ENCODE data around the gene LEPROT. TPM values are rescaled to one million over a fixed set of nuclear protein-coding genes. Genes with fewer than 3 reads are reported as not detected.
"Not testable (repeated sequence)": the region's sequence is repeated elsewhere in the genome, so short reads cannot be mapped to it uniquely, and the experiment has no call there.

Gene LEPROT, protein sequence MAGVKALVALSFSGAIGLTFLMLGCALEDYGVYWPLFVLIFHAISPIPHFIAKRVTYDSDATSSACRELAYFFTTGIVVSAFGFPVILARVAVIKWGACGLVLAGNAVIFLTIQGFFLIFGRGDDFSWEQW
- total RNA-seq: 10 to 100 TPM; 29.6 to 33.4 TPM

DNA sequence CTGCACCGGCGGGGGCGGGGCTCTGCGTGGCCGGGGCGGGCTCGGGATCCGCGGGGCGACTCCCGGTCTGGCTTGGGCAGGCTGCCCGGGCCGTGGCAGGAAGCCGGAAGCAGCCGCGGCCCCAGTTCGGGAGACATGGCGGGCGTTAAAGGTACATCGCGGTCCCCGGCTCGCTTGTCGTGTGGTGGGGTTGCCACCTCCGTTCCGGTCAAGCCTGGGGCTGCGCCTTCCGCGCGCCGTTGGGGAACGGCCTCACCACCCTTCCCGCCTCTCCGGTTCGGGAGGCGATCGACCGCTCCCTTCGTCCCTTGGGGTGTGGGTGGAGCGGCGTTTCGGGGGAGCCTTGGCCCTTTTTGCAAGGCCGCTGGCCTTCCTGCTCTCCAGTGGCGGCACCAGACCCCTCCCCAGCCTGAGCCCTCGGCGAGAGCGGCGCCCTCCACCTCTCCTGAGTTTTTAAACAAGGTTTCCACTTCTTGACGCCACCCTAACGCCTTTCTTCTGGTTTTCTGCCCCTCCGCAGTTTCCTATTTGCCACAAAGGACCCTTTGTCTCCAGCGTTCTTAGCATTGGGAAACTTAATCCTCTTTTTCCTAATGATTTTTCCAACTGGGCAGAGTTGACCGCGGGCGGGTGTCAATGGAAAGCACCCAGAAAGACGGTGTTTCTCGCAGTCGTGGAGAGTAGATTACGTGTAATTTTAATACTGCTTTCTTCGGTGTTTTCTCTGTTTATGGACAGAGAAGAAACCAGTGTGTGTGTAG is at the start of gene LEPROT, which contains the start of gene LEPR:
TSS of gene LEPROT (plus strand) at position 79 of the 761 bp plus-strand sequence. CDS start at position 136, 57 bp downstream.
TSS of gene LEPR (plus strand) at position 79 of the 761 bp plus-strand sequence. CDS start 144,898 bp downstream, outside the sequence.
- Mint-ChIP-seq H3K9me3 (no peaks in the 10 kb centered on the region), H3K27ac (peak within 1 kb of the TSS; percentile 95), H3K4me3 (no peak within 1 kb of the TSS), H3K27me3 (no peaks in the 10 kb centered on the region), H3K4me1 (peaks cover 25% of the 10 kb centered on the region), H3K36me3 (ENCODE audit: low read depth) (peaks cover 17% of the 10 kb centered on the region)
- ATAC-seq (replicated peaks): peak; percentile 0

DNA sequence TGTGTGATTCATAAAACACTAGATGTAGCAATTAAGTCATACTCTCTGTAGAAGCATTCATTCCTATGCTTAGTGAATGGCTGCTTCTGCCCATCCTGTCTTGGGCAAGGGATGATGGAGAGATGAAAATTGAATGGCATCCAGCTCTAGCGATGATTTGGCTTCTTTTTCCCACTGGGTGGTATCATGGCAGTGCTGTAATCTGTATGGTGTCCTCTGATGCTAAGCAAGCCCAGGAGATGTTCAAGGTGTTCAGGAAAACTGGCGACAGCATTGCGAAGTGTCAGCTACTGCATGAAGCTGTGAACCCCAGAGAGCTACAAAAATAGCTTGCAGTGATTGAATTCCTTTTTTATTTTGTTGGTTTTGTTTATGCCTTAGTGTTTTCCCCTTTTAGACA is 48.9 kb upstream of the LEPROT start:
- H3K27me3 Mint-ChIP-seq: no peaks in the 10 kb centered on the region
- no peak overlapping the region for H3K27ac Mint-ChIP-seq
- no peaks in the 10 kb centered on the region for H3K9me3 Mint-ChIP-seq
- H3K4me3 Mint-ChIP-seq: no peak overlapping the region
- H3K4me1 Mint-ChIP-seq: no peaks in the 10 kb centered on the region
- H3K36me3 Mint-ChIP-seq (ENCODE audit: low read depth): no peaks in the 10 kb centered on the region
- no peak for ATAC-seq (replicated peaks)

- Mint-ChIP-seq H3K27ac (no peak overlapping the region), H3K4me1 (no peaks in the 10 kb centered on the region), H3K9me3 (no peaks in the 10 kb centered on the region), H3K4me3 (no peak overlapping the region), H3K36me3 (ENCODE audit: low read depth) (no peaks in the 10 kb centered on the region), H3K27me3 (no peaks in the 10 kb centered on the region)
- ATAC-seq (replicated peaks): peak; percentile 18
These were observed 47.9 kb upstream of the LEPROT start for GRCh38 chr1:65372557-65372956.

DNA sequence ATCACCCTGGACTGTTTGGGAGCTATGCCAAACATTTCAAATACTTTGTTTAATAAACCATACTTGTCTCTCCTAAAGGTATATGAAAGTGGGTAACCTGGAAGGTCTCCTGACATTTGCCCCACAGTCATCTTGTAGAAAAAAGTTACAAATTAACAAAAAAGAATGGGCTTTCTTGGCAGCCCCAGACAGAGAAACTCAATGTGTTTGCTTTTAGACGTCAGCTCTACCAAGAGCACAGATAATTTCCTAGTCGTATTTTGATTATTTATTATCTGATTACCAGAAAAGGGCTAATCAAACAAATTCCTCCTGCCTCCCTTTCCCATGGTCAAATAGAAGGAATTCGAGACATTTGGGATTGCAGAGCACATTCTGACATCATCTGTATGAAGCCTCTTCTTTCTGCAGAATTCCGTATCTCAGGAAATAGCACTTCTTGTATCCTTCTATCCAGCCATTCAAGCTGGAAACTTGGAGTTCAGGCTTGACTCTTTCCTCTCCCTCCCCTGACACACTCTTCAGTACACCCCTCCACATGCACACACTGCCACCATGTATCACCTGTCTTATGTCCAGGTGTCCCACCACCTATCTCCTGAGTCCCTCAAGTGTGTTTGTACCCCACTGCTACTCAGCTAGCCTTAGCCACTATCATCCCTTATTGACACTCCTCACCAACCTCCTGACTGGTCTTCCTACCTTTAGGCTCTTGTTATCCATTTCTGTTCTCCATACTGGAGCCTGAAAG is 42.8 kb upstream of the LEPROT start:
- Mint-ChIP-seq H3K27me3 (peaks cover 6% of the 10 kb centered on the region), H3K4me3 (no peak overlapping the region), H3K36me3 (ENCODE audit: low read depth) (no peaks in the 10 kb centered on the region), H3K27ac (peak overlapping the region; percentile 47), H3K4me1 (peaks cover 4% of the 10 kb centered on the region), H3K9me3 (no peaks in the 10 kb centered on the region)
- ATAC-seq (replicated peaks): no peak

DNA sequence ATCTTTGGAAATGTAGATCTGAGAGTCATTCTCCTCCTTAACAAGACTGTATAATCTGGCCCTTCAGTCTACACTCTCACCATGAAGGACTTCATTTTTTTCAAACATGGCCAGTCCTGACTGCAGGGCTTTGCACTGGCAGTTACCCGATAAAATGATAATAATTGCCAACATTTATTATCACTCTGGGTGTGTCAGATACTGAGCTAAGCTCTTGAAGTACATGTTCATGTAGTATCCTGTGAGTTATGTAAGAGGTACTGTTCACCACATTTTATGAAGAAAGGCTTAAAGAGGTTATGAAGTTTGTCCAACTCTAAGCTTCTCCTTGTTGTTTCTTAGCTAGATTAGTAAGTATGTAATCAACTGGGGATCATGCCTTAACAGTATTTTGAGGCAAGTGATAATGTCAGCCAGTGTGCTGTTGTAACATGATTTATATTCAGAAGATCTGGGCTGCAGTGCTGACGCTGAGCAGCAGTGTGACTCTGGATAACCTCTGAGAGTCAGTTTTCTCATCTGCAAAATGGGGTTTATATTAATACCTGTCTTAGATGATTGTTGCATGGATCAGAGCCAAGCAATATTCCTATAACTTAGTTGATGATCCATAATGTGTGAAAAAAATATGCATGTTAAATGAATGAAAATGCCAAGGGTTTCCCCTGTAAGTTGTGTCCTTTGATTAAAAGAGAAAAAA is 42.1 kb upstream of the LEPROT start:
- H3K9me3 Mint-ChIP-seq: no peaks in the 10 kb centered on the region
- H3K27me3 Mint-ChIP-seq: peaks cover 6% of the 10 kb centered on the region
- H3K27ac Mint-ChIP-seq: peak overlapping the region; percentile 47
- no peak for ATAC-seq (replicated peaks)
- H3K4me1 Mint-ChIP-seq: peaks cover 4% of the 10 kb centered on the region
- no peak overlapping the region for H3K4me3 Mint-ChIP-seq
- H3K36me3 Mint-ChIP-seq (ENCODE audit: low read depth): no peaks in the 10 kb centered on the region

- H3K36me3 Mint-ChIP-seq (ENCODE audit: low read depth); H3K9me3 Mint-ChIP-seq; H3K27ac Mint-ChIP-seq; H3K27me3 Mint-ChIP-seq; ATAC-seq (replicated peaks); H3K4me1 Mint-ChIP-seq; H3K4me3 Mint-ChIP-seq: not testable (repeated sequence)
These were observed 36.0 kb upstream of the LEPROT start for GRCh38 chr1:65384426-65384825.

DNA sequence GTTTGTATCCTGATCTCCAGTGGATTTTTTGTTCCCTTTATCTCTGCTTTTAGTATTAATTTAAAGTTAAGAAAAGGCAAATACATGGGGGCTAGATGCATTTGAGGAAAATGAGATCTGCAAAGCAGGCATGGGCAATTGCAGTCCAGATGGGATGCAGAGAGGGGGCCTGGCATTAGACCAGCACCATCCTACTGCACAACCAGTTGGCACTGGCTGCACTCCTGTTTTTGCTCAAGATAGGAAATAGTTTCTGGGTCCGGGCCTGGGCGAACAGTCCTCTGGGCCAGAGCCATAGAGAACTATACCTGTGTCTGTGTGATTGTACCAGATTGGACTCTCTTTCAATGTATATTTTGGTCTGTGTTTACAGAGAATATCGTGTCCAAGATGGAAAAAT is 34.0 kb upstream of the LEPROT start:
- Mint-ChIP-seq H3K9me3 (no peaks in the 10 kb centered on the region), H3K36me3 (ENCODE audit: low read depth) (no peaks in the 10 kb centered on the region), H3K4me3 (no peak overlapping the region), H3K27ac (no peak overlapping the region), H3K4me1 (peaks cover 8% of the 10 kb centered on the region), H3K27me3 (no peaks in the 10 kb centered on the region)
- ATAC-seq (replicated peaks): no peak

- no peak for ATAC-seq (replicated peaks)
- Mint-ChIP-seq H3K4me3 (no peak overlapping the region), H3K36me3 (ENCODE audit: low read depth) (no peaks in the 10 kb centered on the region), H3K9me3 (no peaks in the 10 kb centered on the region), H3K27me3 (no peaks in the 10 kb centered on the region), H3K27ac (no peak overlapping the region), H3K4me1 (peaks cover 8% of the 10 kb centered on the region)
These were observed 32.6 kb upstream of the LEPROT start for GRCh38 chr1:65387821-65388220.

GRCh38 chr1:65388908-65389695 is 31.4 kb upstream of the LEPROT start:
- no peaks in the 10 kb centered on the region for H3K27me3 Mint-ChIP-seq
- H3K27ac Mint-ChIP-seq: peak overlapping the region; percentile 46
- peak; percentile 20 for ATAC-seq (replicated peaks)
- peak overlapping the region; percentile 3 for H3K4me3 Mint-ChIP-seq
- H3K4me1 Mint-ChIP-seq: peaks cover 15% of the 10 kb centered on the region
- H3K9me3 Mint-ChIP-seq: no peaks in the 10 kb centered on the region
- no peaks in the 10 kb centered on the region for H3K36me3 Mint-ChIP-seq (ENCODE audit: low read depth)

DNA sequence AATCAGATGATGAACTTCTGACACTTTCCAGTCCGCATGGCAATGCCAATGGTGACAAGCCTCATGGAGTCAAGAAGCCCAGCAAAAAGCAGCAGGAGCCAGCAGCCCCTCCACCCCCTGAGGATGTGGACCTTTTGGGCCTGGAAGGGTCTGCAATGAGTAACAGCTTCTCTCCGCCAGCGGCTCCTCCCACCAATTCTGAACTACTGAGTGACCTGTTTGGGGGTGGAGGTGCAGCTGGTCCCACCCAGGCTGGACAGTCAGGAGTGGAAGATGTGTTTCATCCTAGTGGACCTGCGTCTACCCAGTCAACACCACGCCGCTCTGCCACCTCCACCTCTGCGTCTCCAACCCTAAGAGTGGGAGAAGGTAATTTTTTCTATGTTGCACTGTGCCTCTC is 28.0 kb upstream of the LEPROT start:
- ATAC-seq (replicated peaks): no peak
- no peak overlapping the region for H3K4me3 Mint-ChIP-seq
- H3K36me3 Mint-ChIP-seq (ENCODE audit: low read depth): no peaks in the 10 kb centered on the region
- peak overlapping the region; percentile 89 for H3K27ac Mint-ChIP-seq
- H3K27me3 Mint-ChIP-seq: no peaks in the 10 kb centered on the region
- no peaks in the 10 kb centered on the region for H3K9me3 Mint-ChIP-seq
- H3K4me1 Mint-ChIP-seq: peaks cover 37% of the 10 kb centered on the region

GRCh38 chr1:65393347-65393746 is 27.1 kb upstream of the LEPROT start:
- ATAC-seq (replicated peaks): peak; percentile 80
- Mint-ChIP-seq H3K9me3 (no peaks in the 10 kb centered on the region), H3K36me3 (ENCODE audit: low read depth) (peaks cover 3% of the 10 kb centered on the region), H3K27me3 (no peaks in the 10 kb centered on the region), H3K4me1 (peaks cover 45% of the 10 kb centered on the region), H3K27ac (peak overlapping the region; percentile 89), H3K4me3 (peak overlapping the region; percentile 71)

DNA sequence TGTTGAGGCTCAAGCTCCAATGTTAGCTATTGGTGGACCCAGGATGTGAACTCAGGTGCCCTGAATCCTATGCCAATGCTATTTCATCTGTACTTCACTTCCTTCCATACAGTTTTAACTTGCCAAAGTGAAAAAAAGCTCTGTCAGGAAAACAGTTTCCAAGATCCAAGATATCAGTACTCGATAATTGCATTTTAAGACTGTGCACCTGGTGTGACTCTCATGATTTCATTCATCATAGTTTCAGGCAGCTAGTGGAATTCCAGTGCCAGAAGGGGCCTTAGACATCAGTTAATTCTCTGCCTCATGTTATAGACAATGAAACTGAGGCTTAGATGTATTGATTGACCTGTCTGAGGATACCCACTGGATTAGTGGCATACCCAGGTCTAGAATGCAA is 26.5 kb upstream of the LEPROT start:
- H3K9me3 Mint-ChIP-seq: no peaks in the 10 kb centered on the region
- H3K4me1 Mint-ChIP-seq: peaks cover 48% of the 10 kb centered on the region
- no peaks in the 10 kb centered on the region for H3K27me3 Mint-ChIP-seq
- H3K36me3 Mint-ChIP-seq (ENCODE audit: low read depth): peaks cover 6% of the 10 kb centered on the region
- no peak for ATAC-seq (replicated peaks)
- peak overlapping the region; percentile 89 for H3K27ac Mint-ChIP-seq
- peak overlapping the region; percentile 71 for H3K4me3 Mint-ChIP-seq

- Mint-ChIP-seq H3K9me3 (no peaks in the 10 kb centered on the region), H3K27ac (peak overlapping the region; percentile 66), H3K36me3 (ENCODE audit: low read depth) (peaks cover 6% of the 10 kb centered on the region), H3K4me3 (peak overlapping the region; percentile 23), H3K27me3 (no peaks in the 10 kb centered on the region), H3K4me1 (peaks cover 40% of the 10 kb centered on the region)
- ATAC-seq (replicated peaks): peak; percentile 66
These were observed 24.4 kb upstream of the LEPROT start for GRCh38 chr1:65395887-65396612.
